HG03571 (cell line): ENCODE data around the gene DPEP2NB.

Experiments used
- ATAC-seq: cut with Tn5 transposase; IDR thresholded peaks from one replicate; pipeline ENCODE4 v1.9.1; 2021; ENCODE audit not compliant: unreplicated experiment

DPEP2NB gene

GRCh38 chr16:67964477-67965131 is 51.1 kb downstream of the DPEP2NB start:
- no peak for ATAC-seq

- no peak for ATAC-seq
These were observed 51.9 kb downstream of the DPEP2NB start for GRCh38 chr16:67963662-67964321.
